CD4-positive, alpha-beta T cell treated with Interleukin-17A for 4 hours (primary cell): ENCODE measurements around the gene GPALPP1.
A peak's percentile ranks its signal among the peaks of the same experiment; 100 is the strongest.
"Not testable (repeated sequence)": the region's sequence is repeated elsewhere in the genome, so short reads cannot be mapped to it uniquely, and the experiment has no call there.

Source experiments
- DNase-seq: peaks from one replicate; pipeline ENCODE4 v3.0.0-alpha.2; 2020; ENCODE audit warnings: mixed read lengths

GPALPP1 gene

GRCh38 chr13:45007225-45007624, 17.9 kb downstream of the GPALPP1 start:
- no peak for DNase-seq

DNA sequence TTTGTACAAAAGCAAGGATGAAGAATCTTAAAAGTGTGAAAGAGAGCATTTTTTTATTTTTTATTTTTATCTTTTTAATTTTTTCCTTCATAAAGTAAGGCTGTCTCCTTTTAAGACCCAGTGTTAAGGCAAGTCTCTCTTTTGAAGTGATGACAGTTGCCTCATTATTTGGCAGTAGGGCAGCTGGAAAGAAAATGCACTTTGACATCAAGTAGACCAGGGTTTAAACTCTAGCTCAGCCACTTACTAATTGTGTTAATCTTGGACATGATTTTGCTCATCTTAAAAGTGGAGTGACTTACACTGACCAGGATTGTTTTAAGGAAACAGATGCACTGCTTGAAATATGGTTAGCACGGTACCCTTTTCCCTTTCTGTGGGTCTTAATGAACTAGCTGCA, 18.5 kb downstream of the GPALPP1 start:
- no peak for DNase-seq

GRCh38 chr13:45011198-45011597, 21.9 kb downstream of the GPALPP1 start:
- DNase-seq, result no peak

DNA sequence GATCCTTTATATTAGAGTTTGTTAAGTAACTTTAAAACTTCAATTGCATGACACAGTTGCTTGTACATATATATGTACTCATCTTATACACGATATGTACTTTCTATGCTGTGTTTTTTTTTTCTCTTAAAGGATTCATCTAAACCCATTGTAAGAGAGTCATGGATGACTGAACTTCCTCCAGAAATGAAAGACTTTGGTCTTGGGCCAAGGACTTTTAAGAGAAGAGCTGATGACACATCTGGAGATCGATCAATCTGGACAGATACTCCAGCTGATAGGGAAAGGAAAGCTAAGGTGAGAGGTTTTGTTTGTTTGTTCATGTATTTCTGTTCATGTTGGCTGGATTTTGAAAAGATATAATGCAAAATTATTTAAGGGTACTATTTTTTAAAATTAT, 26.0 kb downstream of the GPALPP1 start:
- no peak for DNase-seq

DNA sequence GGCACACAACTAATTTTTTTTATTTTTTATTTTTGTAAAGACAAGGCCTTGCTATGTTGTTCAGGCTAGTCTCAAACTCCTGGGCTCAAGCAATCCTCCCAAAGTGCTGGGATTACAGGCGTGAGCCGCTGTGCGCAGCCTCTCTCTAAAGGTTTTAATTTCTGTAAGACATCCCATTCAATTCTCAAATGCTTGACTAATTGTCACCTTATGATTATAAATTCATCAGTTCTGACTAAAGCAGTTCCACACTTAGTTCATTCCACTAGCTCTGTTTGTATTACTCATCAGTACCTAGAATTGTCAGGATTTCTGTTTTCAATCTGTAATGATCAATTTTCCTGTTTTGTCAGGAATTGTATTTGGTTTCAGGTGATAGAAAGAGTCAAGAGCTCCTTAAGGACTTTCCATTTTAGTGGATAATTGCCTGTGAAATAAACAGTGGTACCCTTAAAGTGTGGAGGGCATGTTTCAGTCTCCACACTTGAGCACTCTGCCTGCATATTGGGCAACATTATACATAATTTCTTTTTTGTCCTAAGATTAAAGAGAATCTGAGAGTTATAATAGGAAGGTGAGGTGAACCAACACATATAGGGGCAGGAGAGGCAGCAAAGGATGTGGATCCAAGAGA, 27.6 kb downstream of the GPALPP1 start:
- DNase-seq, result no peak

GRCh38 chr13:45019981-45020380, 30.6 kb downstream of the GPALPP1 start:
- not testable (repeated sequence) for DNase-seq

GRCh38 chr13:45021250-45021649, 31.9 kb downstream of the GPALPP1 start:
- no peak for DNase-seq

GRCh38 chr13:45024847-45025246, 35.5 kb downstream of the GPALPP1 start:
- DNase-seq, result no peak

DNA sequence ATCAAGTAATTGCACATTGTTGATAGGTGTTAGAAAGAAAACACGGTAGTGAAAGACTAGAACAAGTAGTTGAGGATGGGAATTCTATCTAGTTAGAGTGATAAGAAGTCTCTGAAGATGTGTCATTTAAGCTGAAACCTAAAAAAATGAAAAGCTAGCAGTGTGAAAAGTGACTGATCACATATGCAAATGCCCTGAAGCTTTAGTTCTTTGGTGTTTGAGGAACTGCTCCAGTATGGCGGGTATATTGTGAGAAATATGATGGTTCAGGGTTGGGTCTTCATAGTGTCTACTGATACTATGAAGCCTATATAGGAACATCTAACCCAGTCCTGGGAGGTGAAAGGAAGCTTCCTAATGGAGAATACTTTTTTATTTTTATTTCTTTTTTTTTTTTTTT, 45.0 kb downstream of the GPALPP1 start:
- no peak for DNase-seq

GRCh38 chr13:45036206-45036605, 46.9 kb downstream of the GPALPP1 start:
- DNase-seq, result no peak

GRCh38 chr13:45040173-45040572, 50.8 kb downstream of the GPALPP1 start:
- DNase-seq, result no peak

- no peak for DNase-seq
Observed at GRCh38 chr13:45040622-45041021, 51.3 kb downstream of the GPALPP1 start.

DNA sequence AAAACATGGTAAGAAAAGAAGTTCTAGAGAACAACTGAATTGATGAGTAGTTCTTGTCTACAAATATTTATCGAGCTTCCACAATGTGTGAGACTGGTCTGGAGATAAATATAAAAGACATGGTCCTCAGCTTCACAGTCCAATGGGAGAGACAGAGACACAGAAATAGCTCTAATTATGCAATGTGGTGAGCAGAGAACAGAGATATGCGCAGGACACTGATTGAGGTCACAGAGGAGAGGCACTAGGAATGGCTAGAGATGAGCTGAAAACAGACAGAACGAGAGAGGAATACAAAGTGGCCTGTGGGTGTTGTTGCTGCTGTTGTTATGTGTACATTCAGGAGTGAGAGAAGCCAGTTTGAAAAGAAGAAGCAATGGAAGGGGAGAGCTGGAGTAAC, 53.2 kb downstream of the GPALPP1 start:
- DNase-seq, result no peak

- no peak for DNase-seq
Observed at GRCh38 chr13:45046445-45046844, 57.1 kb downstream of the GPALPP1 start.

DNA sequence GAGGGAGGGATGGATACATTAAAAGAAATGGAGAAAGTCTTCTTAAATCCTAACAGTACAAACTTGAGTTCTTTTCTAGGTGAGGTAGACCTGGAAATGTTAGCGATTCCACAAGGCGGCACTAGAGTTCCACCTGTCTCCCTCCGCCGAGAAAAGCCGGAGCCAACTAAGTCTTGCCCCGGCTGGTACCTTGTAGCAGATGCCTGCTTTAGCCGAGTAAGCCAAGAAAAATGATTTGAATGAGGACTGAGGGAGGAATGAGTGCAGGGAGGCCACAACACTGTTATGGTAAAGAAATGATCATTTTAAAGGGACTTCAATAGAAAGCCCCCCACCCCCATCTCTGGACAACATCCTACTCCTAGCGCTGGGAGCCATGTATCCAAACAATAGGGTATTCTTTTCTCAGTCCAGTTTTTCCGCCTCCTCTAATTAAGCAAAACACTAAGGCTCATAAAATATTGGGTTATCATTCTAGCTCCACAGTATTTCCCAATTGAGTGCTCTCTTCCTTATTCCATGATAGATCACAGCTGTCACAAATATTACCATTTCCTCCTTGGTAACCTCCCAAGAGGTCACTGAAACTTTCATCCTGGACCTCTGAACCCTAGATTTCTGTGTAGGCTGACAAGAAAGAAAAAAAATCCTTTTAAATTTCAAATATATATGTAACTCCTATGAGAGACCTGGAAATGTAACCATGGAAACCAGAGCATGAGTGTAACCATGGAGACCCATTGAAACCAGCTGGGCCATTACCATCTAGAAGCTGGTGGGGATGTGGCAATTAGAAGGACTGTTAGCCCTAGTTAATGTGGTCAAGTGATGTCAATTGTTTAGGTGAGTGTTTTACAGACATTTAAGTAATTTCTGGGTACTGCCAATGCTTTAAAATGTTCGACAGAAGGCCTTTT, 58.3 kb downstream of the GPALPP1 start:
- peak; percentile 81 for DNase-seq

DNA sequence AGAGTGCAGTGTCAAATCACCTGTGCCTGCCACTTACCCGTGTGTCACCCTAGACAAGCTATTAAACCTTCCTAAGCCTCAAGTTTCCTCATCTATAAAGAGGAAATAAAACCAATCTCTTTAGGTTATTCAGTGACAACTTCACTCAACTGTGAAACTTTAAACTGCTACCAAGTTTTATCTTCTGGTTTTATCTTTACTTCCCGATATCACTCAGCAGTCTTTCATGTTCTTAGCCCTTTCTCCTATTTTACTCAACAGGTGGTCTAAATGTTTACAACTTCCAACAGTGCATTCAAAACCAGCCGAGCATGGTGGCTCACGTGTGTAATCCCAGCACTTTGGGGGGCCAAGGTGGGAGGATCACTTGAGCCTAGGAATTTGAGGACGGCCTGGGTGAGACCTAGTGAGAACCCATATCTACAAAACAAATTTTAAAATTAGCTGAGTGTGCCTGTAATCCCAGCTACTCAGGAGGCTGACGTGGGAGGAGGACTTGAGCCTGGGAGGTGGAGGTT, 59.6 kb downstream of the GPALPP1 start:
- no peak for DNase-seq

DNA sequence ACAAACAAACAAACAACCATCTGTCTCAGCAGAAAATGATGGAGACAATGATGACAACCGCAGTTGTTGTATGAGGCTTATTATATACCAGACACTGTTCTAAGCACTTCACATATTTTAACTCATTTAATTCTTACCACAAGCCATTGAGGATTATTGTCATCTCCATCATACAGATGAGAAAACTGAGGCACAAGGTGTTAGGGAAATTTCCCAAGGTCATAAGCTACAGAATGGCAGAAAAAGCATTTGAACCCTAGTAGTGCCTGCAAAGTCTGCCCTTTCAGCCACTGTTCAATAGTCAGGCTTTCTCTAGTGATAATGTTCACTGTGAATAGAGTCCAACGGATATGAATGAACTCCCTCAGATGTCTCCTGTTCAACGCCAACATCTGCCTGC, 60.1 kb downstream of the GPALPP1 start:
- no peak for DNase-seq

GRCh38 chr13:45051315-45051714, 62.0 kb downstream of the GPALPP1 start:
- no peak for DNase-seq

DNA sequence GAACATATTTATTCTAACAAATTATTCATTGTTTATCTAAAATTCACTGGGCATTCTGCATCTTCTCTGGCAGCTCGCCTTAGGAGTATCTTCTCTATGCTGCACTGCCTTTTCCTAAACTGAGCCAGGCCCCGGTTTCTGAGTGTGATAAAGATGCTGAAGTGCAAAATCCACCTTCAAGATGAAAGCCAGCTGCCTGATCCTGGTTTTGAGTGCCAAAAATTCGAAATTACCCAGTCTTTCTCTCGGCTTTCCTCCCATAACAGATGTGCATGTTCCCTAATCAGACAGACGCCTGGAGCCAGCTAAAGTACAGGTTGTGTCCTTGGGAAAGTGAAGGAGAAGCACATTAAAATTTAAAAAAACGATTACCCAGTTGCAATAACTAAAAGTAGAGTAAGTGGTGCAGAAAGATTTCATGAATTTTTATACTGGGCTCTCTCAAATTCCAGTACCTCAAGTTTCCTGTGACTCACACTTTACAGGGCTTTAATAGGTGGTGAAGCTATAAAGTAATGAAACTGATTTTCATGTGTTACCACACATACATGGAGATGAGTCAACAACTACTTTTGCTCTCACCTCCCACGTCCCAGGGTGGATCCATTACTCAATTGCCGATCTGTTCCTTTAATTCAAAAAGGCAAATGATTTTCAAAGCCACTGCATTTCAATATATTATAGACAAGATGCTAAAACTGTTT, 66.0 kb downstream of the GPALPP1 start:
- peak; percentile 8 for DNase-seq

DNA sequence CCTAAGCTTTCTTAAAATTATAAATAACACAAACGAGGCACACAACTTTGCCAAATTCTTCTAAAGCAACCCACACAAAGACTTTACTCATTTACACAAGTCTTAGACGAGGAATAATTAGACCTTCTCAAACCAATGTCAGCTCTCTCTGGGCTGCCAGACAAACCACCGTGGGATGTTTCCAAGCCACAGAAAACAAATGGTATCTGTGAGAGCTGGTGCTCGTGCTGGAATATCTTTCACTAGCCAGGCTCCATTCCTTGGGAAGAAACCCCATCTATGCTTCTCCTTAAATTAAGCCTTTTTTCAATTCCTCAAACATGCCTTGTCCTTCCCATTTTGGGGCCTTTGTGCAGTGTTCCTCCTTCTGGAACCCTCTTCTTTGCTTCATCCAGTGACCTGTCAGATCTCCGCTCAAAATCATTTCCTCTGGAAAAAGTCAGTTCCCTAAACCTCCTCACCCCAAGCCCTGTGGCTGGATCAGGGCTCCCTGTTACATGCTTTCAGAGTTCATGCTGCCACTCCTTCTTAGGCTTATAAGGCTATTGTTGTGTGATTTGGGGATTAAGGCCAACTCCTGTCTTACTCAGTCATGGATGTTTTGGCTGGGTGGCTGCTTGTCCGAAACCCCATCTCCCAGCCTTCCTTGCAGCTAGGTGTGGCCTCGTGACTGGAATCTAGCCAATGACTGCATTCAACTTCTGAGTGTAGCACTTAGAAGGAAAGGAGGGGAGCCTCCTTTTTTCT, 66.7 kb downstream of the GPALPP1 start:
- no peak for DNase-seq

- DNase-seq, result no peak
Observed at GRCh38 chr13:45060062-45060461, 70.7 kb downstream of the GPALPP1 start.

DNA sequence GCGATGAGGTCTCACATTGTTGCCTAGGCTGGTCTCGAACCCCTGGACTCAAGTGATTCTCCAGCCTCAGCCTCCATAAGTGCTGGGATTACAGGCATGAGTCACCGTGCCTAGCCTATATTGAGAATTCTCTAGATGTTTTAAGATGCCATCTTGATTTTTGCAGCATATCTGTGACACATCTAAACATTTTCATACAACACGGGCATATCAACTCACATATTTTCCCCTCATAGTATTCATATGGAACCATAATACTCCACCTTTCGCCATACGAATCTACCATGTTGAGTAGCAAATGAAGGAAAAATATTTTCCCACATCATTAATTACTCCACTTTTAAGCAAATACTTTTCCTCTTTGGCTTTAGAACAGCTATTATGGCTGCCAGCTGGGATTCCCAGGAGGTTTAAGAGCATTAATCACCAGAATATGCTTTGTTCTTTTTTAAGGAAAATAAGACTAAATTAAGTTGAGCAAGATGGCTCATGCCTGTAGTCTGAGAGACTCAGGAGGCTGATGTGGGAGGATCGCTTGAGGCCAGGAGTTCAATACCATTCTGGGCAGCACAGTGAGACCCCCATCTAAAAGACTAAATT, 74.0 kb downstream of the GPALPP1 start:
- no peak for DNase-seq
